Brain microvascular endothelial cell (primary cell): ENCODE data around the gene TP53INP2.
"Not testable (repeated sequence)": the region's sequence is repeated elsewhere in the genome, so short reads cannot be mapped to it uniquely, and the experiment has no call there.

Experiments used
- DNase-seq: peaks from one replicate; pipeline ENCODE4 v3.0.0-alpha.2; 2020
- H3K27ac ChIP-seq: fragments of 250-450 bp; sonication (Bioruptor Pico); 2 replicates; pipeline ENCODE4 v1.5.1; 2020; ENCODE audit warnings: mild to moderate bottlenecking, moderate library complexity
- H3K27me3 ChIP-seq: fragments of 250-450 bp; sonication (Bioruptor Pico); replicated peaks from 2 replicates; pipeline ENCODE4 v1.5.1; 2020; ENCODE audit warnings: mild to moderate bottlenecking
- H3K36me3 ChIP-seq: fragments of 250-450 bp; sonication (Bioruptor Pico); replicated peaks from 2 replicates; pipeline ENCODE4 v1.5.1; 2020; ENCODE audit warnings: mild to moderate bottlenecking
- H3K4me3 ChIP-seq: 2 replicates; pipeline ENCODE4 v1.5.1; 2011; ENCODE audit warnings: low read depth, mild to moderate bottlenecking, control low read depth, low read length, moderate library complexity
- CTCF ChIP-seq: IDR thresholded peaks from 2 replicates; pipeline ENCODE4 v1.5.1; 2011; ENCODE audit warnings: low read depth, mild to moderate bottlenecking, moderate library complexity, low read length, control low read depth, inconsistent platforms; ENCODE audit errors: missing control alignments
- in situ Hi-C: cut with HindIII; loops from 2 replicates; pipeline ENCODE4 v1.10.0; 2017; ENCODE audit warnings: low sequenced_read_pairs, low pct_ligation_motif_present

Gene TP53INP2

DNA sequence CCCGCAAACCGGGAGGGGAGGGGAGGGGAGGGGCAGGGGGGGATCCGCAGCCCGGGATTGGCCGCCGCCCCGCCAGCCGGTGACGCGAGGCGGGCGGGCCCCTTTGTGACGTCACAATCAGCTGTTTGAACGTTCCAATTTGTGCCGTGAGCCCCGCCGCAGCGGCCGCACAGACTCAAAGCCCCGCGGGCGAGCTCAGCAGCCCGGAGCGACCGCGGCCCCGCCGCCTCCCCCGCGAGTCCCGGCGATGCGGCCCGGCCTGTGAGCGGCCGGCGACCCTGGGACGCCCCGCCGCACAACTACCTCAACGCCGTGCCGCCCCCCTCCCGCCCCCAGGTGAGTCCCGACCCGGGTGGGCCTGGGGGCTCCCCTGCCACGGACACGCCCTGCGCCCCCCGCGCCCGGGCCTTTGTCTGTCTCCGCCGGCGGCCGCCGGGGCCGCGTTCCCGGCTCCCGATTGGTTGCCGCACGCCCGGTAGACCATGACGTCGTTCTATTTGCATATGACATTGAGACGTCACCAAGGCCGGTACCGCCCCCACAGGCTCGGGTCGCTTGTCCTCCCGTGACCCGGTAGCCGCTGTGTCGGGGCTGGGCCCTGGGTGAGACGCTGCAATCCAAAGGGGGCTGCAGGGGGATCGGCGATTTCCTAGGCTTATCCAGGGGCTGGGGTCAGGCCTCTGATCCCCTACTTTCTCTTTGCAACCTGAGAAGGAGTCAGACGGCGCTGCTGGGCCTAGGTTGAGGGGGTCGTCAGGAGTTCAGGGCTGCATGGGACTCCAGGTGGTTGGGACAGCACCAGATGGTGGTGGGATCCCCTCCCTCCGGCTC is at the start of gene TP53INP2:
TP53INP2 (plus strand) TSS at position 168 of the 831 bp plus-strand sequence. CDS start 4,396 bp downstream, outside the sequence.
- DNase-seq, result peak; percentile 85
- Histone ChIP-seq H3K27me3 (no peaks in the 10 kb centered on the region), H3K4me3 (peak within 1 kb of the TSS; percentile 82), H3K27ac (peak within 1 kb of the TSS; percentile 98), H3K36me3 (no peaks in the 10 kb centered on the region)
- in situ Hi-C loops, result no loop called here
- no peak for TF ChIP-seq CTCF

DNA sequence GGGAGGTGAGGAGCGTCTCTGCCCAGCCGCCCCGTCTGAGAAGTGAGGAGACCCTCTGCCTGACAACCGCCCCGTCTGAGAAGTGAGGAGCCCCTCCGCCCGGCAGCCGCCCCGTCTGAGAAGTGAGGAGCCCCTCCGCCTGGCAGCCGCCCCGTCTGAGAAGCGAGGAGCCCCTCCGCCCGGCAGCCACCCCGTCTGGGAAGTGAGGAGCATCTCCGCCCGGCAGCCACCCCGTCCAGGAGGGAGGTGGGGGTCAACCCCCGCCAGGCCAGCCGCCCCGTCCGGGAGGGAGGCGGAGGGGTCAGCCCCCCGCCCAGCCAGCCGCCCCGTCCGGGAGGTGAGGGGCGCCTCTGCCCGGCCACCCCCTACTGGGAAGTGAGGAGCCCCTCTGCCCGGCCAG is 45.5 kb upstream of the TP53INP2 start:
- H3K27me3 ChIP-seq, in situ Hi-C loops, H3K27ac ChIP-seq, H3K4me3 ChIP-seq, H3K36me3 ChIP-seq, DNase-seq: not testable (repeated sequence)

- in situ Hi-C loops, H3K4me3 ChIP-seq, H3K27ac ChIP-seq, H3K36me3 ChIP-seq, H3K27me3 ChIP-seq: not testable (repeated sequence)
- DNase-seq, result peak; percentile 4
Observed at GRCh38 chr20:34661811-34662210, 42.3 kb upstream of the TP53INP2 start.

DNA sequence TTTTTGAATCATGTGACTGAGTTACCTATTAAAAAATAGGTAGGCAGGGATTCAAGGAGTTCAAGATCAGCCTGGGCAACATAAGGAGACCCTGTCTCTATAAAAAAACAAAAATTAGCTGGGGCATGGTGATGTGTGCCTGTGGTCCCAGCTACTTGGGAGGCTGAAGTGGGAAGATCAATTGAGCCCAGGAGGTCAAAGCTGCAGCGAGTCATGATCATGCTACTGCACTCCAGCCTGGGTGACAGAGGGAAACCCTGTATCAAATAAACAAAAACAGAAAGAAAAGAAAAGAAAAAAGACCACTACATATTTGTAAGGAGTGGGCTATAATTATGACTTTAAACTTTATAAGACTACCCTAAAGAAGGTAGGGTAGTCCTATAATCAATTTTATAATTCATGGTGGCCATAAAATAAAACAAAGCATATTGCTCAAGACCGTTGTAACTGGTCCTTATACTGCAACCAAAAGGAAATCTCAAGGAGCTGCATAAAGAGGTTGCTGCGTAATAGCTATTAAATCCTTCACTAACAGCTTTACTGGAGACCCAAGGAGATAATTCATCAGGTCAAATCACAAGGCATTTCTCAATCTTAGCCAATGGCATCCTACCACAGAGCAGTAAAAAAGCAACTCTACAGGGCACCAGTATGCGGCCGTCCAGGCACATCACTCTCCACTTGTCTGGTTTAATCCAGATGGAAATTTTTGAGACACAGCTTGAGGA is 40.8 kb upstream of the TP53INP2 start:
- TF ChIP-seq CTCF, result no peak
- in situ Hi-C loops, result no loop called here
- Histone ChIP-seq H3K27me3 (no peaks in the 10 kb centered on the region), H3K27ac (no peak overlapping the region), H3K36me3 (no peaks in the 10 kb centered on the region), H3K4me3 (no peak overlapping the region)
- peak; percentile 1 for DNase-seq

GRCh38 chr20:34664751-34665150 is 39.4 kb upstream of the TP53INP2 start:
- DNase-seq, H3K36me3 ChIP-seq, H3K4me3 ChIP-seq, in situ Hi-C loops, H3K27ac ChIP-seq, H3K27me3 ChIP-seq: not testable (repeated sequence)

DNA sequence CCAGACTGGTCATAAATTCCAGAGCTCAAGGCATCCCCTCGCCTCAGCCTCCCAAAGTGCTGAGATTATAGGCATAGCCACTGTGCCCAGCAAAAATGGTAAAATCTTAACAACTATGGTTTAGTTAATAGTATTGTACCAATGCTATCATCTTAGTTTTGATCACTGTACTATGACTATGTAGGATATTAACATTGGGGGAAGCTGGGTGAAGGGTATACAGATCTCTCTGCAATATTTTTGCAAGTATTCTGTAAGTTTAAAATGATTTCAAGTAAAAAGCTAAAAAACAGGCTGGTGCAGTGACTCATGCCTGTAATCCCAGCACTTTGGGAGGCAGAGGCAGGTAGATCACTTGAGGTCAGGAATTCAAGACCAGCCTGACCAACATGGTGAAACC is 35.0 kb upstream of the TP53INP2 start:
- no peaks in the 10 kb centered on the region for H3K36me3 ChIP-seq
- in situ Hi-C loops, result no loop called here
- H3K27ac ChIP-seq, result no peak overlapping the region
- TF ChIP-seq CTCF, result no peak
- no peaks in the 10 kb centered on the region for H3K27me3 ChIP-seq
- no peak overlapping the region for H3K4me3 ChIP-seq
- DNase-seq, result no peak

DNA sequence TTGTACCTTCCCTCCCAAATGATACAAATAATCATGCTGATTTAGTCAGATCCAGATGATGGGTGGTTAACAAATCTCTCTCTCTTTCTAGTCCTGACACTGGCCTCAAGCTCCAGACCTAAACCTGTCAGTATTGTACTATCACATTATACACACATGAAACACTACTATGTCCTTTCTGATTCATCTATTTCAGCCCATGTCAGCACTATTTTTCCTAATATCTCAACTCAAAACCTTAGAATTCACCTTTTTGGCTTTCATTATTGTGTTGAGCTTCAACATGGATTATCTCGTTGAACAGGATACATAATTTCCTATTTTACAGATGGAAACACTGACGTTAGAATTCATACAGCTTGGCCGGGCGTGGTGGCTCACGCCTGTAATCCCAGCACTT is 30.7 kb upstream of the TP53INP2 start:
- no peak overlapping the region for H3K27ac ChIP-seq
- no peaks in the 10 kb centered on the region for H3K36me3 ChIP-seq
- in situ Hi-C loops, result no loop called here
- no peak for DNase-seq
- TF ChIP-seq CTCF, result no peak
- no peak overlapping the region for H3K4me3 ChIP-seq
- no peaks in the 10 kb centered on the region for H3K27me3 ChIP-seq
